GM10248 (cell line): ENCODE results near the gene CACNA2D3.

Experiments used
- CTCF ChIA-PET: fragments of 300-600 bp; sonication (Branson Sonifier 250); formaldehyde crosslinking; extraction: SDS; loops from one replicate; lab custom pipeline; 2021; ENCODE audit warnings: antibody characterized with exemption; lab: Yijun Ruan, JAX
- POLR2A ChIA-PET: fragments of 350-650 bp; sonication (Branson Sonifier 250); formaldehyde crosslinking; extraction: SDS; loops from one replicate; lab custom pipeline; 2020; ENCODE audit warnings: antibody characterized with exemption; lab: Yijun Ruan, JAX
- DNase-seq: peaks from one replicate; pipeline ENCODE4 v3.0.0; 2012; ENCODE audit errors: extremely low spot score
- CTCF ChIP-seq: IDR thresholded peaks from 2 replicates; pipeline ENCODE4 v1.5.1; 2012; ENCODE audit warnings: mild to moderate bottlenecking, low read depth; ENCODE audit errors: extremely low read depth, missing control alignments, control extremely low read depth

CACNA2D3 gene

DNA sequence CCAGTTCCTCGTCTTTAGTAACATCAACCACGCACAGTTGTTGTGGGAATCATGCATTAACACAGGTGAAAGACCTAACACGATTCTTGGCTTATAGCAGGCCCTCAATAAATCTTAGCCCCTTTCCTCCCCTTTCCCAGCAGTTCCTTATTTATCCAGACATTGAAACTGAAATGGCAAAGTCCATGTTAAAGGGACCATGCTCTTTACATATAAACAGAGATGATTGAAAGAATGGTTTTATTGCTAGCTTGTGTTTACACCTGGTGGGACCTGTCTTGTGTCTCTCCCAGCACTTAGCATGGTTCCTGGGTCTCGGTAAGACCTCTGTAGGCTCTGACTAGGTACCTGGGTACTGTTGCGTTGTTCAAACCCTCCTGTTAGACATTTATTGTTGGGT, 553.7 kb downstream of the CACNA2D3 start:
- no peak for DNase-seq
- POLR2A ChIA-PET, result no interaction called here
- CTCF ChIA-PET, result no interaction called here
- no peak for TF ChIP-seq CTCF

DNA sequence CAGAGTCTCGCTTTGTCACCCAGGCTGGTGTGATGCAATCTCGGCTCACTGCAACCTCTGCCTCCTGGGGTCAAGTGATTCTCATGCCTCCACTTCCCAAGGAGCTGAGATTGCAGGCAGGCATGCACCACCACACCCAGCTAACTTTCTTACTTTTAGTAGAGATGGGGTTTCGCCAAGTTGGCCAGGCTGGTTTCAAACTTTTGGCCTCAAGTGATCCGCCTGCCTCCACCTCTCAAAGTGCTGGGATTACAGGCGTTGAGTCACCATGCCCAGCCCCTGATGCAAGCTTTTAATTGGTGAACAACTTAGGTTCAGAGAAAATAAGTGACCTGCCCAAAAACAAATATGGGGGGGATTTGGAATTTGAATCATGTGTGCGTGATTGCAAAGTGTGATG, 559.4 kb downstream of the CACNA2D3 start:
- ChIA-PET POLR2A (no interaction called here), CTCF (no interaction called here)
- TF ChIP-seq CTCF, result no peak
- DNase-seq, result no peak

- ChIA-PET POLR2A (no interaction called here), CTCF (no interaction called here)
- no peak for DNase-seq
- no peak for TF ChIP-seq CTCF
These were observed 562.9 kb downstream of the CACNA2D3 start for GRCh38 chr3:54685213-54685612.

GRCh38 chr3:54691289-54691771, 569.0 kb downstream of the CACNA2D3 start:
- CTCF ChIA-PET, result no interaction called here
- DNase-seq, result no peak
- TF ChIP-seq CTCF, result no peak
- POLR2A ChIA-PET, result no interaction called here

DNA sequence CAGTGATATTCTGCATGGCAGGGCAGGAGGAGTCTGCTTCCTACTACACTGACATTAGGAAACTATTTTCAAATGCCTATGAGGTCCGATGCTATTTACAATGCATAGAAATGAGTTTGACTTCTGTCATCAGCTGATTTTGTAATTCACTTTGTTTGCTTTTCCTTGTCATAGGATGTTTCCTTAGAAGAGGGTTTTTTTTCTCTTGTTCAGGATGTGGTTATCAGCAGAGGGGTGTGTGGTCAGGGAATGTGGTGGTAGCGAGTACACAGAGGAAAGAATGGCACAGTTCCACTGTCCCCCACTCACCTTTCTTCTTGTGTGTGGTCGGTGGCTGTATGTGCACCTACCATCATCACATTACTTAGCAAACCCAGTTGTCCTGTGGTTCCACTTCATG, 574.0 kb downstream of the CACNA2D3 start:
- CTCF ChIA-PET, result interaction anchor here (1.0 kb wide), 1 partner anchor 1798 kb away, joined by 3 read pairs; no protein-coding TSS in a partner anchor
- POLR2A ChIA-PET, result no interaction called here
- no peak for DNase-seq
- no peak for TF ChIP-seq CTCF

DNA sequence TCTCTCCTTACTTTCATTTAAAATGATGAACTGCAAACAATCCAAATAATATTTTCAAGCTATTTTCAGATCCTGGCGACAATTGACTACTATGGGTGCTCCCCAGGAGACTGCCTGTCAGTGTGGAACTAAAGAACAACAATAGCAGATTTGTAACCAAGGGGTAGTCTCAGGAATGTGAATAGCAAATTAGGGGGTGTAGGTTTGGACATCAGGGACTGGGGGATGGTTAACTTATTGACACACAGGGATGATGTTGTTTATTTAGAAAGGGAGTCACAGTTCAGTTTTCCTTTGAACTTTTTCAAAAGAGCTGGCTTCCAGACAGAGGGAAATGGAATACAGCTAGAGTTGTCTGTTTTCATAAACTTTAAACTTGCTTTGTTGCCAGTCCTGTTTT, 575.7 kb downstream of the CACNA2D3 start:
- CTCF ChIA-PET, result no interaction called here
- DNase-seq, result no peak
- TF ChIP-seq CTCF, result no peak
- POLR2A ChIA-PET, result no interaction called here

GRCh38 chr3:54703923-54704322, 581.6 kb downstream of the CACNA2D3 start:
- CTCF ChIA-PET, result no interaction called here
- DNase-seq, result no peak
- POLR2A ChIA-PET, result no interaction called here
- TF ChIP-seq CTCF, result no peak
